T-cell (primary cell): ENCODE measurements around the gene ZNF438. TPM values are rescaled to one million over a fixed set of nuclear protein-coding genes. Genes with fewer than 3 reads are reported as not detected.
"Not testable (repeated sequence)": the region's sequence is repeated elsewhere in the genome, so short reads cannot be mapped to it uniquely, and the experiment has no call there.

ENCODE experiments used
- ATAC-seq, 4 experiments: fragments of 200-7000 bp in 3 of 4; fragments of 150-1000 bp in 1 of 4; cut with Tn5 transposase; replicated peaks in 1 of 4; 1 replicate in 3 of 4; 2 replicates in 1 of 4; pipeline ENCODE4 v1.10.0; 2021; ENCODE audit warnings: moderate library complexity in 3 of 4, mild to moderate bottlenecking in 2 of 4, moderate number of reproducible peaks in 1 of 4
- CTCF ChIA-PET, 2 donors: fragments of 300-600 bp; sonication (Branson Sonifier 250); formaldehyde crosslinking; loops; one replicate each; lab custom pipeline; 2022; ENCODE audit warnings: antibody characterized with exemption in 2 of 2; lab: Charles Lee
- POLR2A ChIA-PET, 2 donors: fragments of 300-600 bp; sonication (Branson Sonifier 250); formaldehyde crosslinking; loops; one replicate each; lab custom pipeline; 2022; ENCODE audit warnings: antibody characterized with exemption in 2 of 2; lab: Charles Lee
- DNase-seq, 35 experiments: peaks; one replicate each; pipeline versions ENCODE4 v3.0.0 to v3.0.0-alpha.2; 2013 to 2023
- H3K27ac ChIP-seq: one replicate; pipeline ENCODE4 v1.5.1; 2013; ENCODE audit warnings: low read length
- H3K27me3 ChIP-seq, 2 experiments: replicated peaks in 1 of 2; 1 replicate in 1 of 2; 2 replicates in 1 of 2; pipeline versions ENCODE4 v1.6.1 to v1.7.0; 2013; ENCODE audit warnings: low read length in 1 of 2, mixed read lengths in 1 of 2; ENCODE audit not compliant: control insufficient read depth in 2 of 2, insufficient read depth in 2 of 2; ENCODE audit errors: extremely low read depth in 1 of 2
- H3K36me3 ChIP-seq, 2 donors: 1 replicate in 1 of 2; 2 replicates in 1 of 2; pipeline versions ENCODE4 v1.6.1 to v1.7.0; 2013; ENCODE audit warnings: low read length in 1 of 2; ENCODE audit not compliant: control insufficient read depth in 2 of 2, insufficient read depth in 1 of 2; ENCODE audit errors: extremely low read depth in 1 of 2
- H3K4me1 ChIP-seq, 2 experiments: 1 replicate in 1 of 2; 2 replicates in 1 of 2; pipeline versions ENCODE4 v1.6.1 to v1.7.0; 2013; ENCODE audit warnings: low read length in 2 of 2, mixed read lengths in 1 of 2; ENCODE audit not compliant: insufficient read depth in 2 of 2, control insufficient read depth in 1 of 2; ENCODE audit errors: extremely low read depth in 1 of 2
- H3K4me3 ChIP-seq, 2 donors: 1 replicate in 1 of 2; 2 replicates in 1 of 2; pipeline versions ENCODE4 v1.5.1 to v1.7.0; 2013; ENCODE audit warnings: mild to moderate bottlenecking in 2 of 2, low read length in 1 of 2, moderate library complexity in 1 of 2; ENCODE audit not compliant: control insufficient read depth in 1 of 2; ENCODE audit errors: extremely low read depth in 1 of 2
- H3K9me3 ChIP-seq: 2 replicates; pipeline ENCODE4 v1.7.0; 2013
- H3K27ac Mint-ChIP-seq, 2 donors: one replicate each; pipeline ENCODE4 v1.8.0; 2020 to 2021; ENCODE audit warnings: mild to moderate bottlenecking in 2 of 2, mixed read lengths in 2 of 2
- H3K27me3 Mint-ChIP-seq, 2 donors: one replicate each; pipeline ENCODE4 v1.8.0; 2021 to 2022; ENCODE audit warnings: mixed read lengths in 2 of 2
- H3K36me3 Mint-ChIP-seq: one replicate; pipeline ENCODE4 v1.8.0; 2021; ENCODE audit warnings: mixed read lengths
- H3K4me1 Mint-ChIP-seq, 3 donors: one replicate each; pipeline ENCODE4 v1.8.0; 2020 to 2022; ENCODE audit warnings: mixed read lengths in 3 of 3, mild to moderate bottlenecking in 1 of 3
- H3K4me3 Mint-ChIP-seq, 3 donors: one replicate each; pipeline ENCODE4 v1.8.0; 2020 to 2022; ENCODE audit warnings: mild to moderate bottlenecking in 3 of 3, mixed read lengths in 3 of 3, moderate library complexity in 3 of 3
- H3K9me3 Mint-ChIP-seq, 3 donors: one replicate each; pipeline ENCODE4 v1.8.0; 2020 to 2022; ENCODE audit warnings: mixed read lengths in 3 of 3
- WGBS: methylation state at CpG from one replicate; pipeline ENCODE4 v1.1.5; 2013; ENCODE audit warnings: missing lambda C conversion rate; ENCODE audit not compliant: insufficient coverage; 5-methylcytosine and 5-hydroxymethylcytosine counted together
- total RNA-seq, 35 experiments: library from RNA in 6 of 35; stranded (reverse) in 6 of 35; fragments of 120-200 nt in 1 of 35; gene quantifications; one replicate each; pipeline versions ENCODE4 v1.2.1 to v1.2.4 and lab custom pipeline; 2013 to 2026

ZNF438 gene
- total RNA-seq, 5 donors from 2014 or later (not counting 1 experiment from before 2014, with no cell fraction given) = 2.7 to 3.6 (median 3.4) TPM

GRCh38 chr10:30804478-30805055 is 227.1 kb downstream of the ZNF438 start:
- H3K27me3 Mint-ChIP-seq = peaks cover 0 to 2% of the 10 kb centered on the region in 2 donors
- CTCF ChIA-PET = interaction anchor here in 1 of 2 donors (0.6 kb wide), 1 partner anchor 11 kb away, joined by 3 read pairs; no protein-coding TSS in a partner anchor
- peaks cover 4 to 5% of the 10 kb centered on the region in 2 experiments for H3K4me1 ChIP-seq
- POLR2A ChIA-PET = no interaction called here
- no peaks in the 10 kb centered on the region for H3K27me3 ChIP-seq
- DNase-seq = no peak
- no peak overlapping the region for H3K4me3 Mint-ChIP-seq
- H3K4me3 ChIP-seq = no peak overlapping the region
- H3K9me3 Mint-ChIP-seq = no peaks in the 10 kb centered on the region
- H3K27ac Mint-ChIP-seq = no peak overlapping the region
- ATAC-seq = no peak
- WGBS = 71% methylated on average over 5 of the region's 7 CpGs
- no peaks in the 10 kb centered on the region for H3K36me3 Mint-ChIP-seq
- H3K4me1 Mint-ChIP-seq = peaks cover 9 to 19% (median 11%) of the 10 kb centered on the region in 3 donors
- H3K36me3 ChIP-seq = no peaks in the 10 kb centered on the region
- no peaks in the 10 kb centered on the region for H3K9me3 ChIP-seq
- no peak overlapping the region for H3K27ac ChIP-seq

GRCh38 chr10:30803892-30804322 is 227.8 kb downstream of the ZNF438 start:
- no peaks in the 10 kb centered on the region for H3K36me3 Mint-ChIP-seq
- Histone ChIP-seq H3K9me3 (no peaks in the 10 kb centered on the region), H3K4me3 (no peak overlapping the region), H3K27ac (no peak overlapping the region), H3K27me3 (no peaks in the 10 kb centered on the region), H3K4me1 (peaks cover 4 to 5% of the 10 kb centered on the region in 2 experiments), H3K36me3 (no peaks in the 10 kb centered on the region)
- DNase-seq (no peak), ATAC-seq (no peak)
- H3K27ac Mint-ChIP-seq = no peak overlapping the region
- no peaks in the 10 kb centered on the region for H3K9me3 Mint-ChIP-seq
- H3K4me1 Mint-ChIP-seq = peaks cover 9 to 19% (median 11%) of the 10 kb centered on the region in 3 donors
- H3K27me3 Mint-ChIP-seq = peaks cover 0 to 2% of the 10 kb centered on the region in 2 donors
- no peak overlapping the region for H3K4me3 Mint-ChIP-seq
- POLR2A ChIA-PET = no interaction called here
- 58% methylated on average over 5 of the region's 5 CpGs for WGBS
- CTCF ChIA-PET = interaction anchor here in 1 of 2 donors (0.6 kb wide), 1 partner anchor 10 kb away, joined by 3 read pairs; no protein-coding TSS in a partner anchor

GRCh38 chr10:30803058-30803457 is 228.6 kb downstream of the ZNF438 start:
- no peak overlapping the region for H3K4me3 Mint-ChIP-seq
- CTCF ChIA-PET = no interaction called here

GRCh38 chr10:30800368-30800767 is 231.3 kb downstream of the ZNF438 start:
- no peaks in the 10 kb centered on the region for H3K9me3 ChIP-seq
- no peak overlapping the region for H3K27ac Mint-ChIP-seq
- H3K27me3 ChIP-seq = no peaks in the 10 kb centered on the region
- H3K4me3 Mint-ChIP-seq = no peak overlapping the region
- peaks cover 0 to 5% of the 10 kb centered on the region in 2 experiments for H3K4me1 ChIP-seq
- CTCF ChIA-PET = no interaction called here
- POLR2A ChIA-PET = no interaction called here
- H3K9me3 Mint-ChIP-seq = no peaks in the 10 kb centered on the region
- H3K4me3 ChIP-seq = no peak overlapping the region
- WGBS = 40% methylated on average over 1 of the region's 2 CpGs
- ATAC-seq (no peak), DNase-seq (no peak)
- no peaks in the 10 kb centered on the region for H3K36me3 ChIP-seq
- H3K27me3 Mint-ChIP-seq = peaks cover 0 to 2% of the 10 kb centered on the region in 2 donors
- H3K27ac ChIP-seq = no peak overlapping the region
- peaks cover 9 to 19% (median 9%) of the 10 kb centered on the region in 3 donors for H3K4me1 Mint-ChIP-seq
- no peaks in the 10 kb centered on the region for H3K36me3 Mint-ChIP-seq

More at GRCh38 chr10:30803058-30803457, 228.6 kb downstream of the ZNF438 start:
- ATAC-seq (no peak), DNase-seq (no peak)
- Histone ChIP-seq H3K36me3 (no peaks in the 10 kb centered on the region), H3K4me3 (no peak overlapping the region), H3K27ac (no peak overlapping the region), H3K27me3 (no peaks in the 10 kb centered on the region), H3K4me1 (peaks cover 4 to 5% of the 10 kb centered on the region in 2 experiments), H3K9me3 (no peaks in the 10 kb centered on the region)
- WGBS = 73% methylated on average over 3 of the region's 3 CpGs
- H3K4me1 Mint-ChIP-seq = peaks cover 9 to 19% (median 11%) of the 10 kb centered on the region in 3 donors
- H3K27me3 Mint-ChIP-seq = peaks cover 0 to 2% of the 10 kb centered on the region in 2 donors
- H3K9me3 Mint-ChIP-seq = no peaks in the 10 kb centered on the region
- POLR2A ChIA-PET = no interaction called here
- no peaks in the 10 kb centered on the region for H3K36me3 Mint-ChIP-seq
- no peak overlapping the region for H3K27ac Mint-ChIP-seq

GRCh38 chr10:30798646-30799185 is 232.9 kb downstream of the ZNF438 start:
- no peak overlapping the region for H3K27ac Mint-ChIP-seq
- Histone ChIP-seq H3K27ac (no peak overlapping the region), H3K27me3 (no peaks in the 10 kb centered on the region), H3K4me3 (no peak overlapping the region), H3K4me1 (peaks cover 0 to under 1% of the 10 kb centered on the region in 2 experiments), H3K36me3 (no peaks in the 10 kb centered on the region), H3K9me3 (no peaks in the 10 kb centered on the region)
- no peaks in the 10 kb centered on the region for H3K36me3 Mint-ChIP-seq
- no peaks in the 10 kb centered on the region for H3K9me3 Mint-ChIP-seq
- ChIA-PET POLR2A (no interaction called here), CTCF (no interaction called here)
- DNase-seq = no peak
- no peak for ATAC-seq
- H3K27me3 Mint-ChIP-seq = no peaks in the 10 kb centered on the region
- H3K4me3 Mint-ChIP-seq = no peak overlapping the region
- WGBS = 71% methylated on average over 4 of the region's 14 CpGs
- H3K4me1 Mint-ChIP-seq = peaks cover 0 to 6% (median 1%) of the 10 kb centered on the region in 3 donors

- H3K36me3 ChIP-seq, H3K27ac Mint-ChIP-seq, H3K9me3 Mint-ChIP-seq, H3K4me3 Mint-ChIP-seq, H3K9me3 ChIP-seq, ATAC-seq, H3K4me3 ChIP-seq, H3K27me3 Mint-ChIP-seq, H3K27me3 ChIP-seq, DNase-seq, POLR2A ChIA-PET, H3K36me3 Mint-ChIP-seq, H3K27ac ChIP-seq: not testable (repeated sequence)
- peaks cover 25 to 27% (median 26%) of the 10 kb centered on the region in 3 donors for H3K4me1 Mint-ChIP-seq
- H3K4me1 ChIP-seq = peaks cover 15 to 26% of the 10 kb centered on the region in 2 experiments
- 91% methylated on average over 1 of the region's 4 CpGs for WGBS
- CTCF ChIA-PET = interaction anchor here in 1 of 2 donors (1.9 kb wide), 1 partner anchor 11 kb away, joined by 10 read pairs; no protein-coding TSS in a partner anchor
Observed at GRCh38 chr10:30795024-30795423, 236.6 kb downstream of the ZNF438 start.
